GM19438 (cell line): Measurements from ENCODE around the gene TCP10L.
"Not testable (repeated sequence)": the region's sequence is repeated elsewhere in the genome, so short reads cannot be mapped to it uniquely, and the experiment has no call there.

Experiments
- ATAC-seq: cut with Tn5 transposase; IDR thresholded peaks from one replicate; pipeline ENCODE4 v1.9.1; 2021; ENCODE audit warnings: low read depth; ENCODE audit not compliant: unreplicated experiment

Gene TCP10L

DNA sequence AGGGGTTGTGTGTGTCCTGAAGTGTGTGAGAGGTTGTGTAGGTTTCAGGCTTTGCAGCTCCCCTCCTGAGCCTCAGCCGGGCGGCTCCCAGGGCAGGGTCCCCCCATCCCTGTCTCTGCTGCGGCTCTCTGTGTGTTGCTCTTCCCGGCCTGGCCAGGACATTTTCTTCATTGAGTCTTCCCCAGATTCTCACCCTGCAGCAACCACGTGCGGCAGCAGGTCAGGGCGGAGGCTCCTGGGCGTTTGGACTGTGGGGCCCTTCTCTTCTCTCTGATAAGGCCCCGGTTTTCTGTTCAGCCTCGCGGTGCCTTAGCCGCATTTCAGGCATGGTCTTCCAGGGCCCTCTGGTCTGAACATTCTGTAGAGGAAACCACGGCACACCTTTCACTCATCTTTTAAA, 1.8 kb upstream of the TCP10L start:
- ATAC-seq = no peak

DNA sequence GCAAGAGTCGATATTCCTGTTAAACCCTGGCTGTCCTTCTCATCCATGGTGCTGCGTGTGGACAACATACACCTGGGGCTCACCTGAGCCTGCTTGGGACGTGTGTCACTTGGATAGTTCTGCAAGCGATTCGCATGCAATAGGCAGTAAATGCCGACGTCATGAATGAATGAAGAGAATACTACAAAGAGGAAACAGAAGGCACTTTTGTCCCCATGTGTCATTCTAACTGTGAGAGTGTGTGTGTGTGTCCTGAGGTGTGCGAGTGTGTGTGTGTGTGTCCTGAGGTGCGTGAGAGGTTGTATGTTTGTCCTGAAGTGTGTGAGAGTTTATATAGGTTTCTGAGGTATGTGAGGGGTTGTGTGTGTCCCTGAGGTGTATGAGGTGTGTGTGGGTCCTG, 647 bp upstream of the TCP10L start:
- no peak for ATAC-seq

DNA sequence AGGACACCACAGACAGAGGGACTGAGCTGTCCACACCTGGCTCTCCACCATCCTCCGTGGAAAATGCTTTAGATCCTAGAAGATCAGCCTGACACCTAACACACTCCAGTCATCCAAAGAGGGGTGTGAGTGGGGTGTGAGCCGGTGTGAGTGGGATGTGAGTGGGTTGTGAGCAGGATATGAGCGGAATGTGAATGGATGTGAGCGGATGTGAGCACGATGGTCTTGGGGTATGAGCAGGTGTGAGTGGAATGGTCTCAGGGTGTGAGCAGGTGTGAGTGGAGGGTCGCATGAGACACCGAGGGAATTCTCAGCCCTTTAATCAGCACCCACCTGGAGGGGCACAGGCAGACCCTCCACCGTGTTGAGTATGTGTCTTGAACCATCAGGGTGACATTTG, 851 bp downstream of the TCP10L start:
- no peak for ATAC-seq

DNA sequence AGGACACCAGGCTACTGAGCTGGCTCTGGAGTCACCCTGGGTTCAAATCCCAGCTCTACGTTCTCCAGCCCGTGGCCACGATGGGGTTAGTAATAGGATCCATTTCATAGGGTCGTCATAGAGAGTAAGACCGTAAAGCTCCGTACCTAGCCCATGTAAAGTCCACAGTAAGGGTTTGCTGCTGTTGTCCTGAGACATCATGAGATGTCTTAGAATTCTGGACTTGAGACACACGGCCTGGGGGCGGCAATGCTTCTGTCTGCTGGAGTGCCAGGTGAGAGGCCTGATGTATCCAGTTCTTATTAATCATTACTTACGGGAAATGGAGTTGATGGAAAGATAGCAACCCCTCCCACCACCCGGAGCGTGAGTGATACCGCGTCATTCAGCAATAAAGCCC, 3.6 kb downstream of the TCP10L start:
- ATAC-seq = no peak

DNA sequence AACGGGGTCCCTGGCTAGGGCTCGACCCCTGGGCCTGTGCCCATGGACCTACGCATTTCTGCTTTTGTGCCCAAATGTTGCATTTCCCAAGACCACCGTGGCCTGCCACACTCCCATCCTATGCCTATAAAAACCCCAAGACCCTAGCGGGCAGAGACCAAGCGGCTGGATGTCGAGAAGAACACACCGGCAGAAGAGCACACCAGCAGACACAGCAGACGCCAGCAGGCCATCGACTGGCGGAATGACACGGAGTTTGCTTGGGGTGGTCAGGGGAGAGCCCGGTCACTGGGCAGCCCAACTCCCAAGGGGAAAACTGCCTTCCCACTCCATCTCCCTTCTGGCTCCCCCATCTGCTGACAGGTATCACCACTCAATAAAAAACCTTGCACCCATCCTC, 4.4 kb downstream of the TCP10L start:
- ATAC-seq = no peak

DNA sequence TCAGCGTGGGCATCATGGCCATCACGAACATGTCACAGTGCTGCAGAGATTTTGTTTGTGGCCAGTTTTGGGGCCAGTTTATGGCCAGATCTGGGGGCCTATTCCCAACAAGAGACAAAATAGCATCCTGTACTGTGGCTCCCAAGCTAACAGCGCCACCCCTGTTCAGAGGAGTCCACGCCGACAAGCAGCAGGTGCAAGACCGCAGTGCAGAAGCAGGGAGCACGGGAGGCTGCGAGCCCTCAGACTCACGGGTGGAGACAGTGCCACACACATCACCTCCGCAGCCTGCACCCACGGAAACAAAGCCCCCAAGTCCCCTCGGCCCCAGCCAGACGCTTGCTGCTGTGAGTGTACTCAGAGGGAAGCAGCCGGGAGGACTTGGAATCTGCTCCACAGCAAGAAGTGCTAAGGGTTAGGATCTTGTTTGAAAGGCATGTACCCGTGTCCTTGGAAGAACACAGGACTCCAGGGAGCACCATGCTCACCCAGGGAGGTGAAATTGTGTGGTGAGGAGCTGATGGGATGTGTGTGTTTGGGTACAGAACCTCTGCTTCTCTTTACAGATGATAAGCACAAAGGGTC, 7.1 kb downstream of the TCP10L start:
- no peak for ATAC-seq

DNA sequence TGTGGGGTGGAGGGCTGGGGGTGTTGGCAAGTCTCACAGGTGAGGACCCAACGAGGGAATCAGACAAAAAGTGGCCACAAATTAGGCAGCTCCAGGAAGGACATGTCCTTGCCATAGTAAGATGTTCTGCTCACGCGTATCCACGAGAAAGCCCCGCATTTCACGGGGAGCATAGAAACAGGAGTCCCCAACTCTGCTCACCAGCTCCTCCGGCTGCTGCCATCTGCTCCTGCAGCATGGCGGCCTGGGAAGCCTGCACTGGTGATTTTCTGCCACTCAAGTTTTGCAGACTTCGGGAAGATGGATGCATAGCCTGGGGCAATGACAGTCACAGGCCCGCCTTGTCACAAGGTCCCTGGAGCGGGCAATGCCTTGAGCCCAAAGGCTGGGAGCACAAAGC, 9.3 kb downstream of the TCP10L start:
- ATAC-seq = no peak

DNA sequence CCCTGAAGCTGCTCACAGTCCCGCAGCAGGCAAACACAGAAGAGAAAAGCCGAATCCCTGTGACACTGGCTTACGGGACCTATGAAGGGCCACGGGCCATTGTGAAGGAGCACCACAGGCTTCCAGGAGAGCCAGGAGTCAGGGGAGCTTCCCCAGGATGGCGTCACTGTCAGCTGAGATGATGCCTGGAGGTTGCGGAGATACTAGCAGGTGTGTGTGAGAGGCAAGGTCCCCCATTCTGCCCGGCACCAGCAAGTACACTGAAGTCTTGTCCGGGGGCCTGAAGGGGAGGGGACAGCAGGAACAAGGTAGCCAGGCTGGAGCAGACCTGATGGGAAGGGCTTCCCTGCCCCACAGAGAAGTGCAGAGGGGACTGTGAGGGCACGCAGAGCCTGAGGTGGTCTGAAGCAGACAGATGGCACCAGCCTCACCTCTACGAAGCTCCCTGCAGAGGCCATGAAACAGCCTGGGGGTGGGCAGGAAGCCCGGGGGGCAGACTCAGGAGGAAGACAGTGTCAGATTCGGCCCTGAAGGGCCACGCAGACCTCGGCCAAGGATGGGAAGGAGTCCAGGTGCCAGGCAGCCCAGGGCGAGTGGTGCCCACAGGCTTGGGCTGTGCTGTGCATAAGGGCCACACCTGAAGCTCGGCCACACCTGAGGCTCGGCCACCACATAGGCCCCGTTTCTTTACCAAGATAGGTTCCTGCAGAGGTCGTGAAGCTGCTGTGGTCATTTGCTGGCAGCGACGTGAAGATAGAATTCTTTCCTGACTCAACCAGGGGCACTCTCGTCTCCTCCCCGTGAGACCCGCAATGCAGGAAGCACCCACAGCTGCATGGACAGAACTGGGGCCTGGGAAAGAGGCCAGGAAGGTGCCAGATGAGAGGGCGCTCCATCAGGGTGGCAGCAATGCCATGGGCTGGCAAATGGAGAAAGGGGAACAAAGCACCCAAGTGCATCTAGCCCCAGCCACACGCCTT, 10.1 kb downstream of the TCP10L start:
- ATAC-seq = no peak

DNA sequence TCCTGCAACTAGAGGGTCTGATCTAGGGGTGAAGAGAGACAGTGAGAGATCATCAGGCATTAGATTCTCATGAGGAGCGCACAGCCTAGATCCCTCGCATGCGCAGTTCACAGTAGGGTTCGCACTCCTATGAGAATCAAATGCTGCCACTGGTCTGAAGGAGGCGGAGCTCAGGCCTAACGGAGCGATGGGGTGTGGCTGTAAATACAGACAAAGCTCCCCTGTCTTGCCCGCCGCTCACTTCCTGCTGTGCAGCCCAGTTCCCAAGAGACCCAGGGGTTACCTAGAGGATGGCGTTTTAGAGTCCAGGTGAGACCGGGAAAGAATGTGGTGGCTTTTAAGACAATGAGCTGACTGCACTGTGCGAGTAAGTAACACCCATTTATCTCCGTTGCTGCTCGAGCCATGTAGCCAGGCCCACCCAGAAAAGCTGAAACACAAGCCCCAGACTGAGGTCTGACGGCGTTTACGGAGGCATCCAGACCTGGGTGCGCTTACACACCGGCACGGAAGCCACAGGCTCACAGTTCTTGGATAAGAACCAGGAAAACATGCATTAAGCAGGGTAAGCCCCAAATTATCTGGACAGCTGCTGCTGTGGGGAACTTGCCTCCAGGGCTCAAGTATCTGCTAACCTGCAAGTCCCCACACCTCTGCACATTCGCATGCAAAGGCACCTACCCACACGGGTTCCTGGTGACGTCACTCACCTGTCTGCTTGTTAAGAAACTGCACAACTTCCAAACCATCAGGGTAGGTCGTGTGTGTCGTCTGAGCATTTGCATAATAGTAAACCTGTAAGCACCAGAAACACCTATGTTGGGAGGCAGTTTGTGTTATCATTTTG, 12.5 kb downstream of the TCP10L start:
- no peak for ATAC-seq

DNA sequence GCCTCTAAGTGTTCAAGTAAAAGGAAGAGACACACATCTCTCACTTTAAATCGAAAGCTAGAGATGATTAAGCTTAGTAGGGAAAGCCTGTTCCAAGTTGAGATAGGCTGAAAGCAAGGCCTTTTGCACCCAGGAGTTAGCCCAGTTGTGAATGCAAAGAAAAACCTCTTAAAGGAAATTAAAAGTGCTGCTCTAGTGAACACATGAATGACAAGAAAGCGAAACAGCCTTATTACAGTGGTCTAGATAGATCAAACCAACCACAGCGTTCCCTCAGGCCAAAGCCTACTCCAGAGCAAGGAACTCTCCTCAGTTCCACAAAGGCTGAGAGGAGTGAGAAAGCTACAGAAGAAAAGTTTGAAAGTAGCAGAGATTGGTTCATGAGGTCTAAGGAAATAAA, 14.9 kb downstream of the TCP10L start:
- no peak for ATAC-seq

DNA sequence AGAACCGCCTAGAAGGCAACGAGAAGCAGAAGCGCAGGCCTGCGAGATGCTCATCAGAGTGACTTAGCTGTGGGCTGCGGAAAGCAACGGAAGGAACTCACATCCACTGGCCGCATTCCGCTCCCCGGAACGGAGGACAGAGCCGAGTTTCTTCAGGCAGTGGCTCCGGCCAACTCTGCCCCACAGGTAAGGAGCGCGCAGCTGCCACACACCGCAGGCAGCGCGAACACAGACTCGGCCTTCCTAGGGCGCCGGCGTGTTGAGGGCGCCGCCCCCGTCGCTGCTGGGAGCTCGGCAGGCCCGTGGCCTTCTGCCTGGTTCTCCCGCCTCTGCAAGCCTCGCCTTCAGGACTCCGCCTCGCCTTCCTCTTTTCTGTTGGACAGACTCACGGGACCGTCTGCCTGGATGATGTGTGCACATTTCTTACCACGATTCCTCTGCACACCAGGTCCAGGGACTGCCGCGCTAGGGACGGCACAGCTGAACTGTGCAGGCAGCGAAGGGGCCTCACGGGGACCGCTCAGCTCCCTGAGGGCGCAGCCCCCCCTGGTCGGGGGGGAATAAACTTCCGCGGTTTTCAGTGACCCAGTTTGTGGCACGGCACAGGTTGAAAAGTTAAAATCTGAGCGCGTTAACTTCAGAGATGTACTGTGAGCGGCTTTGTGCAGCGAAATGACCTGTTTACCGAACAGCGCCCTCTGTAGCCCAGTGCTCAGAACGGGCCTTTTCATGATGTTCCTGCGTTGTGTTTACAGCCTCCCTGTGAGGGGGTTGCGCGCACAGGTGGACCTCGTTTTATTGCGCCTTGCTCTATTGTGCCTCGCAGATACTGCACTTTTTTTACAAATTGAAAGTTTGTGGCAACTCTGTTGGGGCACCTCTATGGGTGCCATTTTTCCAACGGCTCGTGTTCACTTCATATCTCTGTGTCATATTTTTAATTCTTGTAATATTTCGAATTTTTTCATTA, 15.8 kb downstream of the TCP10L start:
- ATAC-seq = peak; percentile 83

DNA sequence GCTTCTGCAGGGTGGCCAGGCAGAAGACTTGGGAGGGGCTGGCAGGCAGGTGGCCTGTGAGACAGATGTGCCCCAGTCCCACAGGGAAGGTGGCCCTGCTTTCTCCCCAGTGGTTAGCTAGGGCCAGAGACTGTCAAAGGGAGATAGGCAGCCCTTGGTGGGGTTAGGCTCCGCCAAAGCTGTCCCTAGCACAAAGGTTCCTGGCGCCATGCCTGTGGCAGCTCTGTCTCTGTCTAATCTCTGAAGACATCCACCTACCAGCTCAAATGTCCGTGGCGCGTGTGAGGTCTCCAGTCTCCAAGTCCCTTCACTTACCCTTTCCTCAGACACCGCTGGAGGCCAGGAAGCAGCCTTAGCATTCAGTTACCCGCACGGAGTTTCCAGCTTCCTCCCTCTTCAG, 17.7 kb downstream of the TCP10L start:
- ATAC-seq = no peak

DNA sequence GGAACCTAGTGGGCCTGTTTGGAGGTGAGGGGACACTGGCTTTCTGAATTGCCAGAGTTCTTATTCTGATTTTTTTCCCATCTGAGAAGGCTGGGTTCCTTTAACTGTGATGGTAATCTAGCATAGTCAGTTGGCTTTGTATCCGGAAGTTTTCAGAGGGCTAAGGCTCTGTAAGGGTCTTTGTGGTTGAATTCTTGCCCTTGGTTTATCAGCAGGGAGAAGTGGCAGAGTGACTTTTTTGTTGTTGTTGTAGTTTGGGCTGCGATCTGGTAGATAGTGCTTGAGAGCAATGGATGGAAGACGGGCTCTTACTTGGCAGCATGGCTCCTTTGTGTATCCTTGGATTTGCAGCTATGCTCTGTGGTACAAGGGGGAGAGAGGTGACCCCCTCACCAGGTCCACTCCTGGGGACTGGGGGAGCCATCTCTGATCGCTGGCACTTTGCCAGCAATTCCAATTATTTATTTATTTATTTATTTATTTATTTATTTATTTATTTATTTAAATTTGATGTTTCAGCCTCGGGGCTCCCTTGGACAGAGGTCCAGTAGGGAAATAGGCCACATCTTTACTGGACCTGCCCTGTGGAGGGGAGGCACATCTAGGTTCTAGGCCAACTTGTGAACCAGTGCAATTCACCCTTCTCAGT, 18.5 kb downstream of the TCP10L start:
- ATAC-seq = no peak

DNA sequence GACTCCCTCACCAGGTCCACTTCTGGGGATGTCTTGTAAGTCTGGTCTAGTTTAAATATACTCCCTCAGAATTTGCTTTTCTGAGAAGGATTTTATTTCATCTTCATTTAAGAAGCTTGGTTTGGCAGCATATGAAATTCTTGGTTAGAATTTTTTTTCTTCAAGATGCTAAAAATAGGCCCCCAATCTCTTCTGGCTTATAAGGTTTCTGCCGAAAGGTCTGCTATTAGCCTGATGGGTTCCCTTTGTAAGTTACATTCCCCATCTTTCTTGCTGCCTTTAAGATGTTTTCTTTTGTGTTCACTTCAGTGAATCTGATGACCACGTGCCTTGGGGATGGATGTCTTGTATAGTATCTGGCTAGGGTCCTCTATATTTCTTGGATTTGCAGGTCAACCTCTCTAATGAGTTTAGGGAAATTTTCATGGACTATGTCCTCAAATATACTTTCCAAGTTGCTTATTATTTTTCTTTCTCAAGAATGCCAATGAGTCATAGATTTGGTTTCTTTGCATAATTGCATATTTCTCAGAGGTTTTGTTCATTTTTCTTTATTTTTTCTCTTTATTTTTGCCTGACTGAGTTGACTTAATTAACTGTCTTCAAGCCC, 19.4 kb downstream of the TCP10L start:
- ATAC-seq = no peak

DNA sequence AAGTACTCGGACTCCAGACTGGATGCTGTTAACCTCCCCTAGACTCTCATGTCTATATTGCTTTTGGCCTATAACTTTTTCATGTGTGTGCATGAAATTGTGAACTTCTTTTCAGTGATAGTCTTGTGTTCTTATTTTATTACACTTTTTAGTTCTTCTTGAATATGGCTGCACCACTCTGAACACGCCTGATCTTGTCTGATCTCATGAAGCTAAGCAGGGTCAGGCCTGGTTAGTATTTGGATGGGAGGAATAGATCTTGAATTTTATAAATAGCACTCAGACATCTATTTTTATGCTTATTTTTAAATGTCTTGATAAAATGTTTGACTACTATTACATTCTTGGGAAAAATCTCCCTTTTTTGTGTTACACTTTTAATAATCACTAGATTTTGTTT, 22.4 kb downstream of the TCP10L start:
- no peak for ATAC-seq

DNA sequence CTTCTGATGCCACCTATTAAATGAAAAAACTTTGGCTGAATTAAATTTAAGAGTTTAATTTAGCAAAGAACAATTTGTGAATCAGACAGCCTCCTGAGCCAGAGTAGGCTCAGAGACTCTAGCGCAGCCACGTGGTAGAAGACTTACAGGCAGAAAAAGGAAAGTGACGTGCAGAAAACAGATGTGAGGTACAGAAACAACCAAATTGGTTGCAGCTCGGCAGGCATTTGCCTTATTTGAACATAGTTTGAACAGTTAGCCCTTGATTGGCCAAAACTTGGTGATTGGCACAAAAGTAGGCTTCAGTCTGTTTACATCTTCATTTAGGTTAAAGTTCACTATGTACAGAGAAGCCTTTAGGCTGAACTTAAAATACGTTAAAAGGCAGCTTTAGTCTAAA, 22.9 kb downstream of the TCP10L start:
- no peak for ATAC-seq

DNA sequence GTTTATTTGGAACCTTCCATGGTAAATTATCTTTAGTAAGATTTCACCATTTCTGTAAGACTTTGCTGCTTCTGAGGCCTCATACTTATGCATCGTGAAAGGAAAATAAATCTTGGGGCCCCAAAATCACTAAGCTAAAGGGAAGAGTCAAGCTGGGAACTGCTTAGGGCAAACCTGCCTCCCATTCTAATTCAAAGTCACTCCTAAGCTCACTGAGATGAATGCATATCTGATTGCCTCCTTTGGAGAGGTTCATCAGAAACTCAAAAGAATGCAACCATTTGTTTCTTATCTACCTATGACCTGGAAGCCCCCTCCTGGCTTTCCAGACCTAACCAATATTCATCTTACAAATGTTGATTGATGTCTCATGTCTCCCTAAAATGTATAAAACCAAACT, 23.8 kb downstream of the TCP10L start:
- ATAC-seq = not testable (repeated sequence)

DNA sequence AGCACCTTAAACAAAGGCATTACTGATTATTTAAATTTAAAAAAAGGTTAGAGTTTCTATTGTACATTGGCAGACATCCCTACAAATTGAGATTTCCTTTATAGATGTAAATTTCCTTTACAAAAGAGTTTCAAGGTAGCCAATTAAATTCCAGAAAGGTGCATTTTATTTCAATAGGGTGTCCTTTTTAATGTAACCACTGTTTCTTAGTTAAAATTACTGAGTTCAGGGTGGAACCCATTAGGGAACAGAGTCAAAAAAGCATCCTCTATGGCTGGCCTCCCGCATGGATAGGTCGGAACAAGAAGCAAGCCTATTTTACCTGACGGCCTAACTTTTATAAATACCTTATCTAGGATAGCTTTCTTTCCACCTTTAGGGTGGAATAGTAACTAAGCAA, 24.4 kb downstream of the TCP10L start:
- no peak for ATAC-seq

DNA sequence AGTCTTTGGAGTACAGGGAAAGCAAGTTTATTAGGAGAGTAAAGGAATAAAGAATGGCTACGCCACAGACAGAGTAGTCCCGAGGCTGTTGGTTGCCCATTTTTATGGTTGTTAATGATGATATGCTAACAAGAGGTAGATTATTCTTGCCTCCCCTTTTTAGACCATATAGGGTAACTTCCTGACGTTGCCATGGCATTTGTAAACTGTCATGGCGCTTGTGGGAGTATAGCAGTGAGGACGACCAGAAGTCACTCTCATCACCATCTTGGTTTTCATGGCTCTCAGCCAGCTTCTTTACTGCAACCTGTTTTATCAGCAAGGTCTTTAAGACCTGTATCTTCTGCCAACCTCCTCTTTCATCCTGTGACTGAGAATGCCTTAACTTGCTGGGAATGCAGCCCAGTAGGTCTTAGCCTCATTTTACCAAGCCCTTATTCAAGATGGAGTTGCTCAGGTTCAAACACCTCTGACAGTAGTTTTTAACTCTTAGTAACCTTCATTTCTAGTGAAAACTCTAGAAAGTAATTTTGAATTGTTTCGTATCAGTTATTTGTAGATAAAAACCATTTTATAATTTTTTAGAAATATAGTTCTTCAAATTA, 26.2 kb downstream of the TCP10L start:
- ATAC-seq = no peak
